HG02623 (cell line): ENCODE data around the gene CNR2.
"Not testable (repeated sequence)": the region's sequence is repeated elsewhere in the genome, so short reads cannot be mapped to it uniquely, and the experiment has no call there.

Source experiments
- ATAC-seq: cut with Tn5 transposase; IDR thresholded peaks from one replicate; pipeline ENCODE4 v1.9.1; 2021; ENCODE audit warnings: moderate library complexity; ENCODE audit not compliant: unreplicated experiment

CNR2 gene

GRCh38 chr1:23916209-23917131, 3.3 kb upstream of the CNR2 start:
- peak; percentile 58 for ATAC-seq

DNA sequence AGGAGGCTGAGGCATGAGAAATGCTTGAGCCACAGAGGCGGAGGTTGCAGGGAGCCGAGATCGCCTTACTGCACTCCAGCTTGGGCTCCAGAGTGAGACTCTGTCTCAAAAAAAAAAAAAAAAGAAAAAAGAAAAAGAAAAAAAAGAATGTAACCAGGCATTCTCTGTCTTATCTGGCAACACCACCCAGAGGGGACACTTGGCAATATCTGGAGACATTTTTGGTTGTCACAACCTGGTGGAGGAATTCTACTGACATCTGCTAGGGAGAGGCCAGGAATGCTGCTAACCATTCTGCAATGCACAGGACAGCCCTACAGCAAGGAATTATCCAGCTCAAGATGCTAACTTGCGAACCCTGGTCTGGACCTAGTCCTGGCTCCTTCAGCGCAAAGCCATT, 2.3 kb upstream of the CNR2 start:
- no peak for ATAC-seq

- ATAC-seq, result no peak
Observed at GRCh38 chr1:23914921-23915320, 1.8 kb upstream of the CNR2 start.

DNA sequence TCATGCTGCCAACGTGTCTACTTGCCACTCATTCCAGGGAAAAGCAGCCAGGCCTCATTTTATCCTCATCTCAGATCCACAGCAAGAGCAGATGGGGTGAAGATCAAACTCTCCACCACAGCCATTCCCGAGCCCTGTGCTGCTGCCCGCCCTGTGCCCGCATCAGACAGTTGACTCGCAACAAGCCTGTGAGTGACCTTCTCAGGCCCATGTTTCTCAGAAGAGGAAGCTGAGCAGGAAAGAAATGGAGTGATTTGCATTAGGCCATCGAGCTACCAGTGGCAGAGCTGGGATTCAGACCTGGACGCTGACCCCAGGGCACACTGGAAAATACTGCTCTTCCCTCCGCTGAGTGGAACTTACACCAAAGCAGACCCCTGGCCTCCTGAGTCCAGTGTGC, 1.2 kb downstream of the CNR2 start:
- no peak for ATAC-seq

DNA sequence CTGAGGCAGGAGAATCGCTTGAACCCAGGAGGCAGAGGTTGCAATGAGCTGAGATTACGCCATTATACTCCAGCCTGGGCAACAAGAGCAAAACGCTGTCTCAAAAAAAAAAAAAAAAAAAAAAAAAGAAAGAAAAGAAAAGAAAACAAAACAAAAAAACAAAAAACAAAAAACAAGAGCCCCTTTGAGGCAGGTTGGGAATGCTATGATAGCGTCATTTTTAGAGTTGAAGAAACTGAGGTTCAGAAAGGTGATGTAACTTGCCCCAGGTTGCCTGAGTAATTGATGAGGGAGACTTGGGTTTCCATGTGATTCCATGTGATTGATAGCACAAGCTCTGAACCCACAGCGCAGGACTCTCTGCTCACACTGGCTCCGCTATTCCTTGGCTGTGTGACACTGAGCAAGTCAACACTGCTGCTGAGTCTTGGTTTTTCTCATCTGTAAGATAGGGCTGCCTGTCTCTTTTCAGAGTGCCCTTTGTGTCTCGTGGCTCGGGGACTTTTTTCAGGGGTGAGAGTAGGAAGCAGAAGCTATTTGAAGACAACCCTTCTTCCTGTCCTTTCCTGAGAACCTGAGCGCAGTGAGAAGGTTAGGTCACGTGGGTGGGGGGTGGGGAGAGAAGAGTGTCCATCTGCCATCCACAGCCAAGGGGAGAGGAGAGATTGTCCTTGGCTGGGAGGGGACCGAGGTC, 2.5 kb downstream of the CNR2 start:
- ATAC-seq, result no peak

GRCh38 chr1:23910144-23910543, 3.0 kb downstream of the CNR2 start:
- no peak for ATAC-seq

DNA sequence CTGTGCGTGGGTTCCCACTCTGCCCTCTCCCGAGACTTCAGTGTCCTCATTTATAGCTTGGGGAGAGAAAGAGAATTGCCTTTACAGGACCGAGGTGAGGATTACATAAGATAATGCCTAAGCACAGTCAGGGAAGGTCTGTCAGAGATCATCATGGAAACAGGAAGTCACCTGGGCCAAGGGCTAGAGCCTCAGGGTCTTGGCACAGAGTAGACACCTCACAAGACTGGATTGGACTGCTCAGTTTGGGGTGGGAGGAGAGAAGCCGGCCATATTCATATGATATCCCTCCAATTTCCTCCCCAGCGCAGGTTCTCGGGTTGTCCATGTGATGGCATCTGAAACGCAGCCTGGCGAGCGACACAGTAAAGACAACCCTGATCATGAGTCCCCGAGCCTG, 3.8 kb downstream of the CNR2 start:
- ATAC-seq, result no peak

- no peak for ATAC-seq
Observed at GRCh38 chr1:23908453-23909341, 4.5 kb downstream of the CNR2 start.

- no peak for ATAC-seq
Observed at GRCh38 chr1:23906731-23907130, 6.4 kb downstream of the CNR2 start.

DNA sequence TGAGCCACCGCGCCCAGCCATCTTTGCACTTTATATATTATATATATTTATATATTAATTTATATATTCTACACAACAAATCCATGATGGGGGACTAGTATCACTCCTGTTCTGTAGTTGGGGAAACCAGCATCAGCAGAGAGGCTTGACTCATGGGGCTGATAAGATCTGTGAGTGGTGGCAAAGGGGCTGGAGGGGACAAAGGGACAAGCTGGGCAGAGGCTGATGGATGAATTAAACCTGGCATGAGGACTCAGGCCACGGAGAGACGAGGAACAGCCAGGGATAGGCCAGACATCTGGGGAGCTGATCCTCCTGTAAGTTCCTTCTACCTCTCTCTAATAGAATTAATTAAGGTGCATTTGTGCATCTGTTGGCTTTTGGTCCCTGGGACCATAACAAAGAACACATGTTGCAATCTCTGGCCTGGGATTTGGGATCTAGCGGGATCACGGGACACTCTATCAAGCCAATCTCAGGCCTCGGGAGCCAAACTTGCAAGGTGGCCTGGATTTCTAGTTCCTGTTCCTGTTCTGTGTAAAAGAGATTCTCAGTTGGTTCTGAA, 7.6 kb downstream of the CNR2 start:
- no peak for ATAC-seq

- ATAC-seq, result peak; percentile 39
Observed at GRCh38 chr1:23904748-23905357, 8.3 kb downstream of the CNR2 start.

GRCh38 chr1:23903754-23904153, 9.4 kb downstream of the CNR2 start:
- ATAC-seq, result no peak

GRCh38 chr1:23902321-23903278, 10.6 kb downstream of the CNR2 start:
- ATAC-seq, result no peak

- not testable (repeated sequence) for ATAC-seq
Observed at GRCh38 chr1:23900017-23900416, 13.1 kb downstream of the CNR2 start.

- no peak for ATAC-seq
Observed at GRCh38 chr1:23899070-23899469, 14.1 kb downstream of the CNR2 start.

GRCh38 chr1:23897083-23897482, 16.1 kb downstream of the CNR2 start:
- ATAC-seq, result no peak

- no peak for ATAC-seq
Observed at GRCh38 chr1:23896491-23896890, 16.7 kb downstream of the CNR2 start.

DNA sequence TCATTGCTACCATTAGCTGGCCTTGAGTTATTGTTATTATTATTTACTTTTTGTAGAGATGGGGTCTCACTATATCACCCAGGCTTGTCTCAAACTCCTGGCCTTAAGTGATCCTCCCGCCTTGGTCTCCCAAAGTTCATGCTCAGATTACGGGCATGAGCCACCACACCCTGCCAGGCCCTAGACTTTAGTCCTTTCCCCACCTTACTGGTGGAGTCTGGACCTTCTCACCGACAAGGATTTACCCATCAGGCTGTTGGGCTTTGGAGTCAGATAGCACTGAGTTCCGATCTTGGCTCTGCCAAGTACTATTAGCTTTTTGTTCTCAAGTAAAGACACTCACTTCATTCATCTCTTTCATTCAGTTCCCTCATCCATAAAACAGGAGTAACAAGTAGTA, 17.2 kb downstream of the CNR2 start:
- ATAC-seq, result no peak

DNA sequence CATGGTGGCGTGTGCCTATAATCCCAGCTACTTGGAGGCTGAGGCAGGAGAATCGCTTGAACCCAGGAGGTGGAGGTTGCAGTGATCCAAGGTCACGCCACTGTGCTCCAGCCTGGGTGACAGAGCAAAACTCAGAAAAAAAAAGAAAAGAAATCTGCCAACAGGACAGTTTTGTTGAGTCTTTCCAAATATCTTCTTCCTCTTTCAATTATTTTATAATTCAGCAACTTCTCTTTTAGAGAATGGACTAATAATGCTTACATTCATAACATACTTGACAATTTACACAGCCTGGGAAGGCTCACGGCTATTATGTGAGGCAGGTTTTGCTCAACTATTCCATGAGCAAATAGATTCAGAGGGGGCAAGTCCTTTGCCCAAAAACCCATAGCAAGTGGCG, 18.1 kb downstream of the CNR2 start:
- ATAC-seq, result no peak
